PFSK-1 (cell line): ENCODE measurements around the gene NPAS2.

Experiments
- FOXP2 ChIP-seq: optimal IDR thresholded peaks from 2 replicates; pipeline ENCODE3; 2011; ENCODE audit warnings: borderline replicate concordance, control low read depth, inconsistent platforms; ENCODE audit not compliant: insufficient read depth; ENCODE audit errors: extremely low read length, extremely low read depth
- POLR2AphosphoS5 ChIP-seq: IDR thresholded peaks from 2 replicates; pipeline ENCODE4 v1.6.1; 2012; ENCODE audit warnings: low read depth, mild to moderate bottlenecking, control low read depth, low read length, moderate library complexity
- REST ChIP-seq, 2 experiments: IDR thresholded peaks; 2 replicates each; pipeline versions ENCODE4 v1.6.1 to v1.8.0; 2011 to 2012; ENCODE audit warnings: low read depth in 2 of 2, low read length in 2 of 2, control low read depth in 1 of 2, inconsistent platforms in 1 of 2, mild to moderate bottlenecking in 1 of 2, moderate library complexity in 1 of 2; ENCODE audit not compliant: insufficient read depth in 1 of 2
- SIN3A ChIP-seq: IDR thresholded peaks from 2 replicates; pipeline ENCODE4 v1.6.1; 2012; ENCODE audit warnings: mild to moderate bottlenecking, low read length, moderate library complexity, borderline replicate concordance; ENCODE audit not compliant: insufficient read depth
- TAF1 ChIP-seq: IDR thresholded peaks from 2 replicates; pipeline ENCODE4 v1.6.1; 2012; ENCODE audit warnings: low read length, control low read depth, borderline replicate concordance; ENCODE audit not compliant: insufficient read depth

The NPAS2 gene

GRCh38 chr2:100893392-100894104 lies 73.6 kb downstream of the NPAS2 start:
- TF ChIP-seq POLR2AphosphoS5: no peak
- no peak for TF ChIP-seq REST (IDR thresholded peaks at IDR 0.05; ENCODE audit: insufficient read depth in 1 of 2, low read depth in 2 of 2, low read length in 2 of 2)
- no peak for TF ChIP-seq FOXP2
- TF ChIP-seq SIN3A: no peak
- no peak for TF ChIP-seq TAF1

- no peak for TF ChIP-seq TAF1
These were observed 74.3 kb downstream of the NPAS2 start for GRCh38 chr2:100894105-100894795.

GRCh38 chr2:100894796-100895156 lies 74.8 kb downstream of the NPAS2 start:
- no peak for TF ChIP-seq SIN3A
- no peak for TF ChIP-seq REST (IDR thresholded peaks at IDR 0.05; ENCODE audit: insufficient read depth in 1 of 2, low read depth in 2 of 2, low read length in 2 of 2)
- no peak for TF ChIP-seq TAF1
- TF ChIP-seq FOXP2: no peak
- TF ChIP-seq POLR2AphosphoS5: no peak

- TF ChIP-seq FOXP2: no peak
- TF ChIP-seq REST (IDR thresholded peaks at IDR 0.05; ENCODE audit: insufficient read depth in 1 of 2, low read depth in 2 of 2, low read length in 2 of 2): no peak
- no peak for TF ChIP-seq SIN3A
- TF ChIP-seq POLR2AphosphoS5: no peak
- no peak for TF ChIP-seq TAF1
These were observed 75.5 kb downstream of the NPAS2 start for GRCh38 chr2:100895402-100895801.

GRCh38 chr2:100895934-100896685 lies 76.2 kb downstream of the NPAS2 start:
- no peak for TF ChIP-seq SIN3A
- TF ChIP-seq REST (IDR thresholded peaks at IDR 0.05; ENCODE audit: insufficient read depth in 1 of 2, low read depth in 2 of 2, low read length in 2 of 2): no peak
- TF ChIP-seq FOXP2: no peak
- no peak for TF ChIP-seq TAF1
- no peak for TF ChIP-seq POLR2AphosphoS5
